GM21825 (cell line): ENCODE measurements around the gene PIK3CD.

Experiments
- ATAC-seq: cut with Tn5 transposase; IDR thresholded peaks from one replicate; pipeline ENCODE4 v1.9.1; 2021; ENCODE audit warnings: mild to moderate bottlenecking, moderate library complexity; ENCODE audit not compliant: unreplicated experiment

PIK3CD gene

GRCh38 chr1:9651565-9652378 is at the start of gene PIK3CD:
TSS of gene PIK3CD (plus strand) at chr1:9651731. CDS start at chr1:9710456, 58,725 bp downstream.
- ATAC-seq, result no peak

- no peak for ATAC-seq
Observed at GRCh38 chr1:9601942-9602793, 49.4 kb upstream of the PIK3CD start.

GRCh38 chr1:9602794-9603167 is 48.8 kb upstream of the PIK3CD start:
- ATAC-seq, result no peak

- ATAC-seq, result no peak
Observed at GRCh38 chr1:9603307-9603706, 48.2 kb upstream of the PIK3CD start.

GRCh38 chr1:9603766-9604753 is 47.5 kb upstream of the PIK3CD start:
- ATAC-seq, result no peak

- no peak for ATAC-seq
Observed at GRCh38 chr1:9604836-9605235, 46.7 kb upstream of the PIK3CD start.

- no peak for ATAC-seq
Observed at GRCh38 chr1:9605946-9606455, 45.5 kb upstream of the PIK3CD start.

GRCh38 chr1:9606458-9606857 is 45.1 kb upstream of the PIK3CD start:
- no peak for ATAC-seq

GRCh38 chr1:9606948-9607347 is 44.6 kb upstream of the PIK3CD start:
- no peak for ATAC-seq

- no peak for ATAC-seq
Observed at GRCh38 chr1:9607352-9607751, 44.2 kb upstream of the PIK3CD start.

GRCh38 chr1:9609998-9610397 is 41.5 kb upstream of the PIK3CD start:
- no peak for ATAC-seq

GRCh38 chr1:9610548-9610947 is 41.0 kb upstream of the PIK3CD start:
- ATAC-seq, result no peak

GRCh38 chr1:9611716-9612115 is 39.8 kb upstream of the PIK3CD start:
- no peak for ATAC-seq

GRCh38 chr1:9612162-9612845 is 39.2 kb upstream of the PIK3CD start:
- ATAC-seq, result no peak

GRCh38 chr1:9612871-9613624 is 38.5 kb upstream of the PIK3CD start:
- ATAC-seq, result no peak

- ATAC-seq, result no peak
Observed at GRCh38 chr1:9613625-9614299, 37.8 kb upstream of the PIK3CD start.

GRCh38 chr1:9615316-9616063 is 36.0 kb upstream of the PIK3CD start:
- no peak for ATAC-seq
